K562 (cell line): ENCODE results near the gene RBFA. TPM values are rescaled to one million over a fixed set of nuclear protein-coding genes. Genes with fewer than 3 reads are reported as not detected.

Source experiments
- ATAC-seq: fragments of 200-7000 bp; cut with Tn5 transposase; 3 replicates; pipeline ENCODE4 v1.9.1; 2020; ENCODE audit warnings: moderate library complexity
- BruUV-seq: library from RNA; stranded (reverse); fragments of 400-500 nt; replicated peaks from 2 replicates; lab custom pipeline; 2021; lab: Mats Ljungman, UMichigan
- CTCF ChIA-PET: fragments of 300-600 bp; formaldehyde crosslinking; extraction: SDS; loops from one replicate; lab custom pipeline; 2021; ENCODE audit warnings: low intra/inter-chr PET ratio; lab: Yijun Ruan, JAX
- POLR2A ChIA-PET: fragments of 300-600, 350-650 bp; sonication (Branson Sonifier 250); formaldehyde crosslinking; extraction: SDS; loops from one replicate; lab custom pipeline; 2021; ENCODE audit warnings: antibody characterized with exemption, inconsistent platforms; lab: Yijun Ruan, JAX
- DNase-seq, 4 experiments: peaks; one replicate each; pipeline versions ENCODE4 v3.0.0 to v3.0.0-alpha.2; 2011 to 2018; ENCODE audit warnings: low spot score in 3 of 4, mixed read lengths in 3 of 4; ENCODE audit errors: extremely low read depth in 1 of 4
- FAIRE-seq: peaks from 2 replicates; lab custom pipeline; 2011; peaks lifted over from hg19 to GRCh38; lab: Jason Lieb, UNC
- H2AFZ ChIP-seq: 2 replicates; pipeline ENCODE4 v1.6.0; 2011; ENCODE audit warnings: low read depth, low read length, control low read depth, inconsistent platforms
- H3K27ac ChIP-seq: fragments of 200-600 bp; 3 replicates; pipeline ENCODE4 v1.8.0; 2011; ENCODE audit warnings: low read depth, mild to moderate bottlenecking, control low read depth, inconsistent platforms, low read length, moderate library complexity, mixed read lengths; ENCODE audit errors: extremely low read depth
- H3K27me3 ChIP-seq, 2 experiments: fragments of 300-600 bp in 1 of 2; 2 replicates in 1 of 2; 3 replicates in 1 of 2; pipeline versions ENCODE4 v1.6.0 to v1.8.0; 2011; ENCODE audit warnings: inconsistent platforms in 2 of 2, low read length in 2 of 2, mild to moderate bottlenecking in 1 of 2, mixed read lengths in 1 of 2, moderate library complexity in 1 of 2; ENCODE audit not compliant: control insufficient read depth in 2 of 2, insufficient read depth in 2 of 2
- H3K36me3 ChIP-seq: fragments of 300-600 bp; 3 replicates; pipeline ENCODE4 v1.8.0; 2011; ENCODE audit warnings: mild to moderate bottlenecking, low read length, inconsistent platforms; ENCODE audit not compliant: control insufficient read depth, insufficient read depth
- H3K4me1 ChIP-seq, 2 experiments: fragments of 200-600 bp in 1 of 2; replicated peaks in 1 of 2; 2 replicates in 1 of 2; 3 replicates in 1 of 2; pipeline versions ENCODE4 v1.5.1 to v1.8.0; 2011; ENCODE audit warnings: inconsistent platforms in 2 of 2, low read length in 2 of 2, mild to moderate bottlenecking in 1 of 2, mixed read lengths in 1 of 2, moderate library complexity in 1 of 2; ENCODE audit not compliant: control insufficient read depth in 2 of 2, insufficient read depth in 2 of 2
- H3K4me2 ChIP-seq: 2 replicates; pipeline ENCODE4 v1.6.1; 2011; ENCODE audit warnings: low read length, control low read depth, inconsistent platforms, mixed read lengths; ENCODE audit not compliant: insufficient read depth
- H3K4me3 ChIP-seq: fragments of 200-600 bp; sonication (generic), shearing (Covaris generic); 2 replicates; pipeline ENCODE4 v1.5.1; 2016; ENCODE audit warnings: control low read depth, inconsistent platforms
- H3K79me2 ChIP-seq: fragments of 200-600 bp; 3 replicates; pipeline ENCODE4 v1.8.0; 2011; ENCODE audit warnings: low read length, inconsistent platforms; ENCODE audit not compliant: control insufficient read depth, insufficient read depth
- H3K9ac ChIP-seq, 2 experiments: 2 replicates each; pipeline versions ENCODE4 v1.6.0 to v1.6.1; 2011; ENCODE audit warnings: low read depth in 2 of 2, low read length in 2 of 2, control low read depth in 1 of 2, inconsistent platforms in 1 of 2, mild to moderate bottlenecking in 1 of 2, mixed read lengths in 1 of 2; ENCODE audit not compliant: insufficient read depth in 1 of 2
- H3K9me1 ChIP-seq: one replicate; pipeline ENCODE4 v1.6.0; 2011; ENCODE audit warnings: inconsistent platforms, mild to moderate bottlenecking, low read length, moderate library complexity; ENCODE audit not compliant: control insufficient read depth, insufficient read depth
- H3K9me3 ChIP-seq: replicated peaks from 2 replicates; pipeline ENCODE4 v1.5.1; 2011; ENCODE audit warnings: low read depth, low read length, inconsistent platforms; ENCODE audit not compliant: control insufficient read depth, insufficient read depth
- H4K20me1 ChIP-seq: replicated peaks from 2 replicates; pipeline ENCODE4 v1.6.1; 2011; ENCODE audit warnings: low read length, inconsistent platforms, mixed read lengths; ENCODE audit not compliant: control insufficient read depth, insufficient read depth
- CGGBP1 ChIP-seq: fragments of 250-450 bp; sonication (Bioruptor Pico); IDR thresholded peaks from 2 replicates; pipeline ENCODE4 v1.9.0; 2021; ENCODE audit warnings: mild to moderate bottlenecking
- CREM ChIP-seq: IDR thresholded peaks from 2 replicates; pipeline ENCODE4 v1.6.1; 2014; ENCODE audit warnings: antibody characterized with exemption, low read depth
- DIDO1 ChIP-seq: fragments of 450-650 bp; IDR thresholded peaks from 2 replicates; pipeline ENCODE4 v1.6.1; 2016; ENCODE audit warnings: low read depth, missing biosample characterization, missing genetic modification characterization
- KLF16 ChIP-seq: IDR thresholded peaks from 2 replicates; pipeline ENCODE4 v1.6.1; 2016; ENCODE audit warnings: antibody characterized with exemption
- MXD1 ChIP-seq: fragments of 250-450 bp; sonication (Bioruptor Pico); IDR thresholded peaks from 2 replicates; pipeline ENCODE4 v1.8.0; 2021; ENCODE audit warnings: borderline replicate concordance, mild to moderate bottlenecking, moderate library complexity; ENCODE audit not compliant: poor library complexity, severe bottlenecking
- NFE2L1 ChIP-seq: fragments of 450-650 bp; IDR thresholded peaks from 2 replicates; pipeline ENCODE4 v1.6.1; 2016; ENCODE audit warnings: missing genetic modification characterization, low read depth, mild to moderate bottlenecking, missing compliant biosample characterization, moderate library complexity, borderline replicate concordance
- NR2F6 ChIP-seq: fragments of 450-650 bp; formaldehyde crosslinking; IDR thresholded peaks from 2 replicates; pipeline ENCODE4 v1.4.0; 2020; ENCODE audit warnings: mild to moderate bottlenecking
- PHF20 ChIP-seq: fragments of 450-650 bp; IDR thresholded peaks from 2 replicates; pipeline ENCODE4 v1.6.1; 2018; ENCODE audit not compliant: partially characterized antibody
- POLR2G ChIP-seq: fragments of 200-400 bp; formaldehyde crosslinking; IDR thresholded peaks from 2 replicates; pipeline ENCODE4 v1.6.1; 2017; ENCODE audit warnings: low read depth, mild to moderate bottlenecking, antibody characterized with exemption, low read length, moderate library complexity
- SLC30A9 ChIP-seq: fragments of 250-450 bp; sonication (Bioruptor Pico); IDR thresholded peaks from 2 replicates; pipeline ENCODE4 v1.8.0; 2022; ENCODE audit warnings: mild to moderate bottlenecking, moderate library complexity
- TAF9B ChIP-seq: fragments of 450-650 bp; IDR thresholded peaks from 2 replicates; pipeline ENCODE4 v1.6.1; 2018; ENCODE audit warnings: mild to moderate bottlenecking; ENCODE audit not compliant: partially characterized antibody
- ZC3H4 ChIP-seq: sonication (generic); formaldehyde crosslinking; IDR thresholded peaks from 2 replicates; pipeline ENCODE4 v1.9.0; 2021; ENCODE audit warnings: missing genetic modification reagents, borderline replicate concordance
- ZNF175 ChIP-seq: fragments of 200-800 bp; sonication (Bioruptor generic); IDR thresholded peaks from 2 replicates; pipeline ENCODE4 v1.6.1; 2016; ENCODE audit warnings: low read depth, mild to moderate bottlenecking, missing genetic modification characterization, missing compliant biosample characterization
- ZNF324 ChIP-seq: fragments of 250-450 bp; sonication (Bioruptor Pico); IDR thresholded peaks from 2 replicates; pipeline ENCODE4 v1.4.0; 2020; ENCODE audit warnings: mild to moderate bottlenecking
- ZNF444 ChIP-seq: fragments of 250-450 bp; sonication (Bioruptor Pico); IDR thresholded peaks from 2 replicates; pipeline ENCODE4 v1.4.0; 2020; ENCODE audit warnings: mild to moderate bottlenecking, moderate library complexity
- ZNF695 ChIP-seq: fragments of 450-650 bp; formaldehyde crosslinking; IDR thresholded peaks from 2 replicates; pipeline ENCODE4 v1.4.0; 2020; ENCODE audit warnings: mild to moderate bottlenecking, moderate library complexity
- ZNF780A ChIP-seq: fragments of 250-450 bp; sonication (Bioruptor Pico); IDR thresholded peaks from 2 replicates; pipeline ENCODE4 v1.5.0; 2021; ENCODE audit warnings: mild to moderate bottlenecking
- ZSCAN32 ChIP-seq: fragments of 450-650 bp; formaldehyde crosslinking; IDR thresholded peaks from 2 replicates; pipeline ENCODE4 v1.4.0; 2020; ENCODE audit warnings: mild to moderate bottlenecking, moderate library complexity
- WGBS: fragments of 100-300 bp; shearing (Covaris generic); methylation state at CpG from one replicate; pipeline ENCODE4 v1.1.6; 2016; ENCODE audit warnings: low coverage, mixed read lengths; ENCODE audit not compliant: insufficient coverage; ENCODE audit errors: missing lambda C conversion rate; 5-methylcytosine and 5-hydroxymethylcytosine counted together
- in situ Hi-C: fragments of 300-500 bp; cut with MboI; formaldehyde crosslinking; loops from 4 replicates; pipeline ENCODE4 v1.15.0; 2018; ENCODE audit warnings: inconsistent platforms, mixed read lengths
- intact Hi-C: fragments of 100-400 bp; cut with micrococcal nuclease; formaldehyde crosslinking; loops from 2 replicates; pipeline ENCODE4 v1.14.2; 2022
- polyA plus RNA-seq, 8 experiments: library from polyadenylated mRNA; depleted of rRNA in 4 of 8; stranded (reverse) in 5 of 8; unstranded in 3 of 8; fragments of >200 nt; fragmentation: Nextera tagmentation in 2 of 8; fragmentation: Illumina TruSeq in 1 of 8; extraction: Ambion mirVana in 2 of 8; extraction: Trizol in 1 of 8; gene quantifications; 2 replicates each; pipeline versions ENCODE4 v1.2.1 to v1.2.3, GENCODE V29; 2011 to 2014; ENCODE audit warnings: inconsistent platforms in 1 of 8, missing spikeins in 1 of 8
- total RNA-seq, 7 experiments: library from RNA; depleted of rRNA in 6 of 7; stranded (reverse); fragments of >200 nt in 6 of 7; fragmentation: Illumina TruSeq in 2 of 7; extraction: Trizol in 2 of 7; gene quantifications; 2 replicates each; pipeline versions ENCODE4 v1.2.1 to v1.2.3, GENCODE V29; 2011 to 2021; ENCODE audit warnings: low replicate concordance in 1 of 7
- TF ChIP-seq, protein P1 (sequence below): IDR thresholded peaks from 2 replicates; pipeline ENCODE4 v1.6.1; 2016; ENCODE audit warnings: missing genetic modification characterization, missing compliant biosample characterization
- TF ChIP-seq, protein P2 (sequence below): fragments of 450-650 bp; formaldehyde crosslinking; conservative IDR thresholded peaks from 2 replicates; pipeline ENCODE4 v1.4.0; 2022; ENCODE audit warnings: mild to moderate bottlenecking, missing genetic modification characterization

RBFA gene
- total and polyA plus RNA-seq, 9 of the 15 experiments (the other 6 are each of a cell fraction or from before 2014, with no cell fraction given): 3.4 to 41.9 (median 25.8) TPM

GRCh38 chr18:80044072-80044471 lies 9.8 kb downstream of the RBFA start:
- Histone ChIP-seq H3K27ac (no peak overlapping the region), H3K36me3 (peaks cover 69% of the 10 kb centered on the region; the same call in 2 of the 3 replicates)

More at GRCh38 chr18:80044072-80044471, 9.8 kb downstream of the RBFA start:
- peaks cover 4% of the 10 kb centered on the region; the same call in 2 of the 3 replicates for H3K79me2 ChIP-seq
- no peak overlapping the region for H3K4me2 ChIP-seq
- TF ChIP-seq NR2F6: no peak
- TF ChIP-seq, protein P1, sequence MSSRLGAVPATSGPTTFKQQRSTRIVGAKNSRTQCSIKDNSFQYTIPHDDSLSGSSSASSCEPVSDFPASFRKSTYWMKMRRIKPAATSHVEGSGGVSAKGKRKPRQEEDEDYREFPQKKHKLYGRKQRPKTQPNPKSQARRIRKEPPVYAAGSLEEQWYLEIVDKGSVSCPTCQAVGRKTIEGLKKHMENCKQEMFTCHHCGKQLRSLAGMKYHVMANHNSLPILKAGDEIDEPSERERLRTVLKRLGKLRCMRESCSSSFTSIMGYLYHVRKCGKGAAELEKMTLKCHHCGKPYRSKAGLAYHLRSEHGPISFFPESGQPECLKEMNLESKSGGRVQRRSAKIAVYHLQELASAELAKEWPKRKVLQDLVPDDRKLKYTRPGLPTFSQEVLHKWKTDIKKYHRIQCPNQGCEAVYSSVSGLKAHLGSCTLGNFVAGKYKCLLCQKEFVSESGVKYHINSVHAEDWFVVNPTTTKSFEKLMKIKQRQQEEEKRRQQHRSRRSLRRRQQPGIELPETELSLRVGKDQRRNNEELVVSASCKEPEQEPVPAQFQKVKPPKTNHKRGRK (tag): no peak
- no peak for TF ChIP-seq TAF9B
- no peak for TF ChIP-seq MXD1 (CRISPR knock-in tag)
- TF ChIP-seq CGGBP1 (CRISPR knock-in tag): no peak
- TF ChIP-seq POLR2G: no peak
- no peak for TF ChIP-seq ZC3H4 (CRISPR knock-in tag)
- no peak for TF ChIP-seq ZNF780A (CRISPR knock-in tag)
- no peak for TF ChIP-seq ZNF444 (CRISPR knock-in tag)
- no peak for TF ChIP-seq SLC30A9
- no peak for TF ChIP-seq ZSCAN32
- no peak for TF ChIP-seq NFE2L1 (tag)
- TF ChIP-seq ZNF324 (CRISPR knock-in tag): no peak
- TF ChIP-seq CREM: no peak
- TF ChIP-seq KLF16: no peak
- TF ChIP-seq ZNF695 (CRISPR knock-in tag): no peak
- no peak for TF ChIP-seq DIDO1 (tag)
- TF ChIP-seq ZNF175 (CRISPR knock-in tag): no peak
- no peak for TF ChIP-seq PHF20
- TF ChIP-seq, protein P2, sequence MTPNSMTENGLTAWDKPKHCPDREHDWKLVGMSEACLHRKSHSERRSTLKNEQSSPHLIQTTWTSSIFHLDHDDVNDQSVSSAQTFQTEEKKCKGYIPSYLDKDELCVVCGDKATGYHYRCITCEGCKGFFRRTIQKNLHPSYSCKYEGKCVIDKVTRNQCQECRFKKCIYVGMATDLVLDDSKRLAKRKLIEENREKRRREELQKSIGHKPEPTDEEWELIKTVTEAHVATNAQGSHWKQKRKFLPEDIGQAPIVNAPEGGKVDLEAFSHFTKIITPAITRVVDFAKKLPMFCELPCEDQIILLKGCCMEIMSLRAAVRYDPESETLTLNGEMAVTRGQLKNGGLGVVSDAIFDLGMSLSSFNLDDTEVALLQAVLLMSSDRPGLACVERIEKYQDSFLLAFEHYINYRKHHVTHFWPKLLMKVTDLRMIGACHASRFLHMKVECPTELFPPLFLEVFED: no peak
- no peaks in the 10 kb centered on the region for H3K9me3 ChIP-seq
- H3K4me1 ChIP-seq: no peaks in the 10 kb centered on the region; a peak in 1 of 5 replicates
- FAIRE-seq (no peak), DNase-seq (no peak), ATAC-seq (no peak)
- H3K27me3 ChIP-seq: no peaks in the 10 kb centered on the region
- H3K4me3 ChIP-seq: no peak overlapping the region
- H3K9ac ChIP-seq: no peak overlapping the region
- in situ Hi-C loops: no loop called here
- no TSS peak for BruUV-seq
- H4K20me1 ChIP-seq: no peaks in the 10 kb centered on the region
- CTCF ChIA-PET: no interaction called here
- 95% methylated on average over 10 of the region's 11 CpGs for WGBS
- H2AFZ ChIP-seq: no peak overlapping the region
- H3K9me1 ChIP-seq: no peaks in the 10 kb centered on the region
- intact Hi-C loops: no loop called here
- POLR2A ChIA-PET: no interaction called here
